HG02973 (cell line): Measurements from ENCODE around the gene PDE1A.

Experiments used
- ATAC-seq: cut with Tn5 transposase; IDR thresholded peaks from one replicate; pipeline ENCODE4 v1.9.1; 2021; ENCODE audit warnings: moderate library complexity; ENCODE audit not compliant: unreplicated experiment

PDE1A gene

DNA sequence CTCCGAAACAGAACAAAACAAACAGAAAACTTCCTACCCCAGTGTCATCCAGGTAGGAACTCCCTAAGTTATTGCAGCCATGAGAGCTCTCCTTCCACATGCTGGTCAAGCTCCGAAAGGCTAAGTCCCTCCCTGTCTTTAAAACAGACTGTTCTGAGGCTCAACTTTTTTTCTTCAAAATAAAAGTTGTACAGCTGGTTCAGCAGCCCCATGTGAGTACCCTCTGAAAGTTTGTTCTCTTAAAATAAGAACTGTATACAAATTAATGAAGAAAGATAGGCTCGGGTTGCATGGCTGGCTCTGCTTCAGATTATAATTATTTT, at the start of gene PDE1A:
Gene PDE1A, minus strand, starts transcription at position 119 of the 323 bp plus-strand sequence.
- ATAC-seq: no peak

DNA sequence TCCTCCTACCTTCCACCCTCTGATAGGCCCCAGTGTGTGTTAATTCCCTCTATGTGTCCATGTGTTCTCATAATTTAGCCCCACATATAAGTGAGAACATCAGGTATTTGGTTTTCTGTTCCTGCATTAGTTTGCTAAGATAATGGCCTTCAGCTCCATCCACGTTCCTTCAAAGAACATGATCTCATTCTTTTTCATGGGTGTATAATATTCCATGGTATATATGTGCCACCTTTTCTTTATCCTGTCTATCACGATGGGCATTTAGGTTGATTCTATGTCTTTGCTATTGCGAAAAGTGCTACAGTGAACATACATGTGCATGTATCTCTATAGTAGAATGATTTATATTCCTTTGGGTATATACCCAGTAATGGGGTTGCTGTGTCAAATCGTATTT, 46.8 kb upstream of the PDE1A start:
- ATAC-seq: no peak

DNA sequence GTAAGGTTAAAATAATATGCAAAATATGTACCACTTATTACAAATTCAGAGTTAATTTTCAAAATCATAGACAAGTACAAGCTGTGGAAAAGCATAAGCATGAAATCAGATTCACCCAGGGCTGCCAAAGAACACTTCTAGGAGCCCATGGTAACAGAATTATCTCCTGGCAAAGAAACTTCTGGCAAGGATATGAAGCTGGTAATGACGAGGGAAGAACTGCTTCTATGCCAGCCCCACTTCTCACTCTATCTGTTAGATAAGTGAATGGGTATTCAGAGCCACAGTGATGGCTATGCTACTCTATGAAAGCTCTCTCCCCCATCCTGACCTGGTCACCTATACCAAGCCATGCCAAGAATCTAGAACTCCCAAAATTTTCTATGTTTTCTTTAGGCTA, 36.9 kb upstream of the PDE1A start:
- no peak for ATAC-seq

DNA sequence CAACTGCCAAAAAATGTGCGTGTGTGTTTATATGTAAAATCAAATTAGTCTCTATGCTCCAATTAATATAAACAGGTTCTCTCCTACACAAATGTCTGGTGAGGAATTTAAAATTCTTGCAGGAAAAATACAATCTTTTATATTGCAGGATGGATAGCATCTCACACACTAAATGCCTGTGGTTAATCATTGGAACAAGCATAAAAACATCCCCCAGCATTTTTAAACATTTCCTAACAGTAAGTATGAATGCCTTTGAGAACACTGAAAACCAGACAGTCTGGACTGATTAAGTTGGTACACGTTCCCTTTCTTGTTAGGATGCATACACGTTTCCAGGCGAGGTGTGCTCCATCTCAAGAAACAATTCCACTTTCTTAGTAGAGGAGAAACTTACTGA, 29.9 kb upstream of the PDE1A start:
- no peak for ATAC-seq

GRCh38 chr2:182452456-182452990, 25.7 kb upstream of the PDE1A start:
- ATAC-seq: no peak

GRCh38 chr2:182448371-182448770, 21.5 kb upstream of the PDE1A start:
- ATAC-seq: no peak

GRCh38 chr2:182447863-182448262, 21.0 kb upstream of the PDE1A start:
- ATAC-seq: no peak

DNA sequence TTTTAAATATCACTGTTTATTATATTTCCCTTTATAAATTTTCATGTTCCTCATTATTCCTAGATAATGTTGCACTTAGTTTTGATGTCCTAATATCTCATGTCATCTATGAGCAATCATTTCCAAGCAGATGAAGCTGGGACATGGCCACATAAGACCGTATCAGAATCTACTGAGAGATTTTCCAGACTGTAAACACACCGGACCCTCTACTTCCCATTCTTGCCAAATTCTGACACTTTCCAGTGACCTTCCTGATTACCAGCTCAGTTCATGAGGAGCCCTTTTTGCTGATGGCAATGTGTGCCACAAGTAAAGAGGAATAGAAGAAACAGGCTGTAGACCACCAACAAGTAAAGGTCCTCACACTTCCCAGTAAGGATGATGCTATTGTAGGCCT, 20.3 kb upstream of the PDE1A start:
- no peak for ATAC-seq

GRCh38 chr2:182446087-182446486, 19.3 kb upstream of the PDE1A start:
- no peak for ATAC-seq

DNA sequence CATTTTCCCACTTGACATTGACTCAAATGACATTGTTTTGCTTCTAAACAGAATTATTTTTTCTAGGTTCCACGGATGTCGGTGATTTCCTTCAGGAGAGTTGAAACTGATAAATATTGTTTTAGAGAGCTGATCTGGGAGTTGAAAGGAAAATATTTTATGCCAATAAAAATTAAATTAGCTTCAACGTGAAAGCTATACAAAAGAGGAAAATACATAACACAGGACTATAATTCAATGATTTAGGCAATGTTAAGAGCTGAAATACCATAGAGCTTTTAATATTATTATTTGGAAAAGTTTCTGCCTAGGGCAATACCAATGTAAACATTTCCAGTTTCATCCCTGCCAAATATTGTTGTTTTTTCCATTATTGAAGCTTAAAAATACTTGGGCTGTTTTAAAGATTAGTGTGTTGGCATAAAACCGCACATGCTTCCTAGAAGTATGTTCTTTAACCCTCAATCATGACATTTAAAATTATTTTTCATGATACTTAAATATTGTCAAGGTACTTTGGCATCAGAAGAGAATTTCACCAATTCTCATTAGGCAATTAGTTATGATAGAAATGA, 18.6 kb upstream of the PDE1A start:
- no peak for ATAC-seq

GRCh38 chr2:182444806-182445205, 18.0 kb upstream of the PDE1A start:
- ATAC-seq: no peak

DNA sequence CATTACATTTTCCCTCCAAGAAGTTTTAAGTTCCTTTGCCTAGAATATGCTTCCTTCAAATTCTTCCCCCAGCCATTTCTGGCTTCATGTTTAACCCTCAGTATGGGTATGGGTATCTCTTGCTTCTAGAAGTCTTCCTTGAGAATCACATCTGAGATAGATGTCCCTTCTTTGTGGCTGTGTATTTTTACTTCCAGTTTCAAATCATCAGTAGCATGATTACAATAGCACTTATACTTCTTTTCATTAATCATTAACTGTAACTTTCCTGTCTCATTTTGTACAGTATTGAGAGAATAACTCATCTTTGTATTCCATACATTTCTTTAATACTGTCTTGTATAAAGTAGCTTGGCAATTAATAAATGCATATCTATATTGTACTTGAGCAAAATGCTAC, 17.3 kb upstream of the PDE1A start:
- ATAC-seq: no peak

DNA sequence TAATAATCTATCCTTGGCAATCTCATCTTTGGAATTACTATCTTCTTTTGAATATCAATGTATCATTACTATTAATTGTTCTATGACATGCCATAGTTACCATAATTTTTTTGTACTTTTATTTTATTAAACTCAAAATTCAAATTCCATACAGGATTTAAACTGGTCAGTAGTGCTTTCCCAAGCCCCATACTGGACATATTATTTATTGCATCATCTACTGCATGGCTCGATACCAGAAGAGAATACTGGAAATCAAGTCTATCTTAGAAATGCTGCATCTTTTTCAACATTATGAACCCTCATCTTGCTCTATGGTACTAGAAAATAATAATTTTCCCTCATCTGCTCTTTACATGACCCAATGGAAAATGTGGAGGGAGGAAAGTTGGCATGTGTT, 9.4 kb upstream of the PDE1A start:
- ATAC-seq: no peak

DNA sequence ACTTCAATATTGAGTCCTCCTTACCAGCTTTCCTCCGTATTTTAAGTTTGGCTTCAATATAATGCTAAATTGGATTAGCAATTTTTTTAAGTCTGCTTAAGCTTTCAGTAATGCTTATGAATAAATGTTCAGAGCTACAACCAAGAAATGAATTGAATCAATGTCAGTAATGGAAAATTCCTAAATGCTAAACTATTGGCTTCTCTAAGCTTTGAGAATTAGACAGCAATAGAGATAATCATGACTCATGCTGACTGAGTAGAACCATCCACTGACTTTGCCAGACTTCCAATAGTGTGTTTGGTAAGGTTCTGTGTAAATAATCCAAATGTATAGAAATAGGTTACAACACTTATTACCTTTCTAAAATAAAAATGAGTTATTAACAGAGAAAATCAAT, 8.9 kb upstream of the PDE1A start:
- ATAC-seq: no peak

DNA sequence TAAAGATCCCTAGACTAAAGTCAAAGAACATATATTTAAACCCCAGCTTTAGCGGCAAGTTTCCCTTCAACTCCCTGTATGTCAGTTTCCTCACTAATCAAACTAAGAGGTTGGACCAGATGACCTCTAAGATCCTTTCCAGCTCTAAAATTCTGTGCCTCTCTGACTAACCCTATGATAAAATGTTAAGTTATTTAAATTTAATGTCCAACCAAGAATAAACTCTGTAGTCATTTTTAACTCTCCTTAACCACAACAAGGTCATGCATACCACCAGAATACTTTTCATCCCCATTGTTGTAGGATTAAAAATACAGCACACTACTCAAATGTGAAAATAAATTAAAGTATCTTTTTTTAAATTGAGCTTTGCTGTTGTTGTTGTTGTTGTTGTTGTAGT, 5.2 kb upstream of the PDE1A start:
- ATAC-seq: no peak

DNA sequence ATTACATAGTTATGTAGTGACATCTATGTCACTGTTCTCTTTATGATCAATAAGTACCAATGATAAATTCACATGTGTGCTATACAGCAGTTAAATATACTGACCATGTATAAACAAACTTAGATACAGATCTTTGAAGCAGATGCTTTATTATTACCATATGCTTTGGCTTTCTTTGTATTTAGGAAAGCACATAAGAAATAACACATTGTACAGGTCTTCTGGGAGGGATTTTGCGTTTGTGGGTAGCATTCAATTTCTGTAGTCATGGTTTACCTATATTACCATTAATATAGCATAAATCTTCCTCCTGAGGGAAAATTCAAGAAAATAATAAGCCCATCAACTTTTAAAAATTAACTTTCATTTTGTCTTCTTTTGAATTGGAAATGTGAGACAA, 1.6 kb upstream of the PDE1A start:
- ATAC-seq: no peak

- ATAC-seq: no peak
These were observed 536 bp downstream of the PDE1A start for GRCh38 chr2:182426082-182426917.

- no peak for ATAC-seq
These were observed 4.0 kb downstream of the PDE1A start for GRCh38 chr2:182422864-182423263.

GRCh38 chr2:182420669-182421068, 6.2 kb downstream of the PDE1A start:
- ATAC-seq: no peak

- no peak for ATAC-seq
These were observed 10.0 kb downstream of the PDE1A start for GRCh38 chr2:182416861-182417260.

GRCh38 chr2:182416191-182416590, 10.6 kb downstream of the PDE1A start:
- ATAC-seq: no peak

GRCh38 chr2:182415771-182416170, 11.1 kb downstream of the PDE1A start:
- ATAC-seq: no peak

GRCh38 chr2:182412858-182413257, 14.0 kb downstream of the PDE1A start:
- ATAC-seq: no peak
